K562 (cell line): ENCODE data around the gene CUX1. TPM values are rescaled to one million over a fixed set of nuclear protein-coding genes. Genes with fewer than 3 reads are reported as not detected.

Experiments used
- ATAC-seq: fragments of 200-7000 bp; cut with Tn5 transposase; 3 replicates; pipeline ENCODE4 v1.9.1; 2020; ENCODE audit warnings: moderate library complexity
- BruUV-seq: library from RNA; stranded (reverse); fragments of 400-500 nt; replicated peaks from 2 replicates; lab custom pipeline; 2021; lab: Mats Ljungman, UMichigan
- CTCF ChIA-PET: fragments of 300-600 bp; formaldehyde crosslinking; extraction: SDS; loops from one replicate; lab custom pipeline; 2021; ENCODE audit warnings: low intra/inter-chr PET ratio; lab: Yijun Ruan, JAX
- POLR2A ChIA-PET: fragments of 300-600, 350-650 bp; sonication (Branson Sonifier 250); formaldehyde crosslinking; extraction: SDS; loops from one replicate; lab custom pipeline; 2021; ENCODE audit warnings: antibody characterized with exemption, inconsistent platforms; lab: Yijun Ruan, JAX
- DNase-seq, 4 experiments: peaks; one replicate each; pipeline versions ENCODE4 v3.0.0 to v3.0.0-alpha.2; 2011 to 2018; ENCODE audit warnings: low spot score in 3 of 4, mixed read lengths in 3 of 4; ENCODE audit errors: extremely low read depth in 1 of 4
- FAIRE-seq: peaks from 2 replicates; lab custom pipeline; 2011; peaks lifted over from hg19 to GRCh38; lab: Jason Lieb, UNC
- H2AFZ ChIP-seq: 2 replicates; pipeline ENCODE4 v1.6.0; 2011; ENCODE audit warnings: low read depth, low read length, control low read depth, inconsistent platforms
- H3K27ac ChIP-seq: fragments of 200-600 bp; 3 replicates; pipeline ENCODE4 v1.8.0; 2011; ENCODE audit warnings: low read depth, mild to moderate bottlenecking, control low read depth, inconsistent platforms, low read length, moderate library complexity, mixed read lengths; ENCODE audit errors: extremely low read depth
- H3K27me3 ChIP-seq, 2 experiments: fragments of 300-600 bp in 1 of 2; 2 replicates in 1 of 2; 3 replicates in 1 of 2; pipeline versions ENCODE4 v1.6.0 to v1.8.0; 2011; ENCODE audit warnings: inconsistent platforms in 2 of 2, low read length in 2 of 2, mild to moderate bottlenecking in 1 of 2, mixed read lengths in 1 of 2, moderate library complexity in 1 of 2; ENCODE audit not compliant: control insufficient read depth in 2 of 2, insufficient read depth in 2 of 2
- H3K36me3 ChIP-seq: fragments of 300-600 bp; 3 replicates; pipeline ENCODE4 v1.8.0; 2011; ENCODE audit warnings: mild to moderate bottlenecking, low read length, inconsistent platforms; ENCODE audit not compliant: control insufficient read depth, insufficient read depth
- H3K4me1 ChIP-seq, 2 experiments: fragments of 200-600 bp in 1 of 2; replicated peaks in 1 of 2; 2 replicates in 1 of 2; 3 replicates in 1 of 2; pipeline versions ENCODE4 v1.5.1 to v1.8.0; 2011; ENCODE audit warnings: inconsistent platforms in 2 of 2, low read length in 2 of 2, mild to moderate bottlenecking in 1 of 2, mixed read lengths in 1 of 2, moderate library complexity in 1 of 2; ENCODE audit not compliant: control insufficient read depth in 2 of 2, insufficient read depth in 2 of 2
- H3K4me2 ChIP-seq: 2 replicates; pipeline ENCODE4 v1.6.1; 2011; ENCODE audit warnings: low read length, control low read depth, inconsistent platforms, mixed read lengths; ENCODE audit not compliant: insufficient read depth
- H3K4me3 ChIP-seq: fragments of 200-600 bp; sonication (generic), shearing (Covaris generic); 2 replicates; pipeline ENCODE4 v1.5.1; 2016; ENCODE audit warnings: control low read depth, inconsistent platforms
- H3K79me2 ChIP-seq: fragments of 200-600 bp; 3 replicates; pipeline ENCODE4 v1.8.0; 2011; ENCODE audit warnings: low read length, inconsistent platforms; ENCODE audit not compliant: control insufficient read depth, insufficient read depth
- H3K9ac ChIP-seq, 2 experiments: 2 replicates each; pipeline versions ENCODE4 v1.6.0 to v1.6.1; 2011; ENCODE audit warnings: low read depth in 2 of 2, low read length in 2 of 2, control low read depth in 1 of 2, inconsistent platforms in 1 of 2, mild to moderate bottlenecking in 1 of 2, mixed read lengths in 1 of 2; ENCODE audit not compliant: insufficient read depth in 1 of 2
- H3K9me1 ChIP-seq: one replicate; pipeline ENCODE4 v1.6.0; 2011; ENCODE audit warnings: inconsistent platforms, mild to moderate bottlenecking, low read length, moderate library complexity; ENCODE audit not compliant: control insufficient read depth, insufficient read depth
- H3K9me3 ChIP-seq: replicated peaks from 2 replicates; pipeline ENCODE4 v1.5.1; 2011; ENCODE audit warnings: low read depth, low read length, inconsistent platforms; ENCODE audit not compliant: control insufficient read depth, insufficient read depth
- H4K20me1 ChIP-seq: replicated peaks from 2 replicates; pipeline ENCODE4 v1.6.1; 2011; ENCODE audit warnings: low read length, inconsistent platforms, mixed read lengths; ENCODE audit not compliant: control insufficient read depth, insufficient read depth
- BMI1 ChIP-seq: fragments of 150-350 bp; IDR thresholded peaks from 2 replicates; pipeline ENCODE4 v1.6.1; 2014; ENCODE audit warnings: low read length
- POLR2G ChIP-seq: fragments of 200-400 bp; formaldehyde crosslinking; IDR thresholded peaks from 2 replicates; pipeline ENCODE4 v1.6.1; 2017; ENCODE audit warnings: low read depth, mild to moderate bottlenecking, antibody characterized with exemption, low read length, moderate library complexity
- RBM22 ChIP-seq: fragments of 200-400 bp; formaldehyde crosslinking; IDR thresholded peaks from 2 replicates; pipeline ENCODE4 v1.6.1; 2018; ENCODE audit warnings: low read length, low read depth; ENCODE audit not compliant: poor library complexity, severe bottlenecking
- ZNF124 ChIP-seq: sonication (generic); formaldehyde crosslinking; IDR thresholded peaks from 2 replicates; pipeline ENCODE4 v1.8.1; 2022; ENCODE audit warnings: missing genetic modification reagents
- ZNF511 ChIP-seq: sonication (generic); formaldehyde crosslinking; IDR thresholded peaks from 2 replicates; pipeline ENCODE4 v1.8.0; 2022; ENCODE audit warnings: mild to moderate bottlenecking, missing genetic modification reagents
- WGBS: fragments of 100-300 bp; shearing (Covaris generic); methylation state at CpG from one replicate; pipeline ENCODE4 v1.1.6; 2016; ENCODE audit warnings: low coverage, mixed read lengths; ENCODE audit not compliant: insufficient coverage; ENCODE audit errors: missing lambda C conversion rate; 5-methylcytosine and 5-hydroxymethylcytosine counted together
- in situ Hi-C: fragments of 300-500 bp; cut with MboI; formaldehyde crosslinking; loops from 4 replicates; pipeline ENCODE4 v1.15.0; 2018; ENCODE audit warnings: inconsistent platforms, mixed read lengths
- intact Hi-C: fragments of 100-400 bp; cut with micrococcal nuclease; formaldehyde crosslinking; loops from 2 replicates; pipeline ENCODE4 v1.14.2; 2022
- polyA plus RNA-seq, 8 experiments: library from polyadenylated mRNA; depleted of rRNA in 4 of 8; stranded (reverse) in 5 of 8; unstranded in 3 of 8; fragments of >200 nt; fragmentation: Nextera tagmentation in 2 of 8; fragmentation: Illumina TruSeq in 1 of 8; extraction: Ambion mirVana in 2 of 8; extraction: Trizol in 1 of 8; gene quantifications; 2 replicates each; pipeline versions ENCODE4 v1.2.1 to v1.2.3, GENCODE V29; 2011 to 2014; ENCODE audit warnings: inconsistent platforms in 1 of 8, missing spikeins in 1 of 8
- total RNA-seq, 7 experiments: library from RNA; depleted of rRNA in 6 of 7; stranded (reverse); fragments of >200 nt in 6 of 7; fragmentation: Illumina TruSeq in 2 of 7; extraction: Trizol in 2 of 7; gene quantifications; 2 replicates each; pipeline versions ENCODE4 v1.2.1 to v1.2.3, GENCODE V29; 2011 to 2021; ENCODE audit warnings: low replicate concordance in 1 of 7

Gene CUX1
- total and polyA plus RNA-seq, 9 of the 15 experiments (the other 6 are each of a cell fraction or from before 2014, with no cell fraction given): 3.6 to 55.3 (median 25.2) TPM

DNA sequence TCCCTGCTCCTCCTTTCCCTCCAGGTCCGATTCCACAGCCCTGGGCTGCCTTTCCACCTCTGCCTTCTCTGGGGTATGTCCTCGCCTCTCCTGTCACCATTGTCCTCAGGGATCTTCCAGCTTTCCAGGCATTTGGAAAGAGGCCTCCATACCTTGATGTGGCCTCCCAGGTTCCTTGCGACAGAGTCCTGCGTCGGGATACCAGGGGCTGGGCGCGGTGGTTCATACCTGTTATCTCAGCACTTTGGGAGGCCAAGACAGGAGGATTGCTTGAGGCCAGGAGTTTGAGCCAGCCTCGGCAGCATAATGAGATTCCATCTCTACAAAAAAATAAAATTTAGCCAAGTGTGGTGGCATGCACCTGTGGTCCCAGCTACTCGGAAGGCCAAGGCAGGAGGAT, 171.1 kb downstream of the CUX1 start:
- peaks cover 8% of the 10 kb centered on the region; the same call in 1 of the 3 replicates for H3K36me3 ChIP-seq
- WGBS: 80% methylated on average over 9 of the region's 9 CpGs
- ATAC-seq (no peak), DNase-seq (no peak), FAIRE-seq (no peak)
- H3K27ac ChIP-seq: no peak overlapping the region
- peaks cover 3 to 20% of the 10 kb centered on the region in 2 experiments; a peak in 3 of 5 replicates for H3K4me1 ChIP-seq
- intact Hi-C loops: no loop called here
- TF ChIP-seq ZNF511 (no peak), ZNF124 (CRISPR knock-in tag) (no peak)
- no peaks in the 10 kb centered on the region for H3K27me3 ChIP-seq
- no peak overlapping the region for H3K4me3 ChIP-seq
- CTCF ChIA-PET: no interaction called here
- peaks cover 10% of the 10 kb centered on the region; the same call in 1 of the 2 replicates for H4K20me1 ChIP-seq
- BruUV-seq: no TSS peak
- POLR2A ChIA-PET: interaction anchor here (0.5 kb wide), 1 partner anchor 109 kb away, joined by 3 read pairs; no protein-coding TSS in a partner anchor
- in situ Hi-C loops: no loop called here
- no peak overlapping the region for H2AFZ ChIP-seq
- H3K79me2 ChIP-seq: peaks cover 1% of the 10 kb centered on the region; the same call in 1 of the 3 replicates
- no peaks in the 10 kb centered on the region for H3K9me3 ChIP-seq
- H3K9me1 ChIP-seq: no peaks in the 10 kb centered on the region
- H3K4me2 ChIP-seq: no peak overlapping the region
- H3K9ac ChIP-seq: peak overlapping the region in 1 of 2 experiments; percentile 50; a peak in 1 of 4 replicates

GRCh38 chr7:101989101-101989500, 171.7 kb downstream of the CUX1 start:
- intact Hi-C loops: no loop called here
- in situ Hi-C loops: no loop called here
- Histone ChIP-seq H3K9ac (no peak overlapping the region), H3K27ac (no peak overlapping the region), H4K20me1 (peaks cover 10% of the 10 kb centered on the region; the same call in 1 of the 2 replicates), H3K9me3 (no peaks in the 10 kb centered on the region), H3K4me1 (peaks cover 3 to 20% of the 10 kb centered on the region in 2 experiments; a peak in 3 of 5 replicates), H3K79me2 (no peaks in the 10 kb centered on the region), H3K9me1 (no peaks in the 10 kb centered on the region), H2AFZ (no peak overlapping the region)
- 94% methylated on average over 13 of the region's 20 CpGs for WGBS
- DNase-seq (no peak), ATAC-seq (no peak)
- POLR2A ChIA-PET: no interaction called here
- BruUV-seq: no TSS peak
- 0 out of 2 replicates have a peak, but pooled peaks have one; percentile 42 for TF ChIP-seq POLR2G
- peak; percentile 67 for TF ChIP-seq RBM22
- no peak for TF ChIP-seq BMI1
- TF ChIP-seq, all 486 proteins: peak for 2
- FAIRE-seq: no peak
- Histone ChIP-seq H3K4me2 (no peak overlapping the region), H3K4me3 (no peak overlapping the region), H3K36me3 (peaks cover 8% of the 10 kb centered on the region; the same call in 1 of the 3 replicates), H3K27me3 (no peaks in the 10 kb centered on the region)
- CTCF ChIA-PET: no interaction called here
